Activated B cell treated with CpG ODN at 0.5 μM for 24 hours (primary cell): ENCODE results near the gene MYH9. TPM values are rescaled to one million over a fixed set of nuclear protein-coding genes. Genes with fewer than 3 reads are reported as not detected.
A peak's percentile ranks its signal among the peaks of the same experiment; 100 is the strongest.
"Not testable (repeated sequence)": the region's sequence is repeated elsewhere in the genome, so short reads cannot be mapped to it uniquely, and the experiment has no call there.

Experiments
- ATAC-seq: fragments of 200-7000 bp; cut with Tn5 transposase; one replicate; pipeline ENCODE4 v1.10.0; 2021; ENCODE audit warnings: low read depth, mild to moderate bottlenecking, moderate library complexity
- CTCF ChIA-PET: fragments of 350-600 bp; sonication (Branson Sonifier 250); formaldehyde crosslinking; loops from one replicate; lab custom pipeline; 2021; ENCODE audit warnings: antibody characterized with exemption; lab: Charles Lee
- POLR2A ChIA-PET: fragments of 350-600 bp; sonication (Branson Sonifier 250); formaldehyde crosslinking; loops from one replicate; lab custom pipeline; 2021; ENCODE audit warnings: antibody characterized with exemption; lab: Charles Lee
- DNase-seq: peaks from one replicate; pipeline ENCODE4 v3.0.0; 2022
- H3K27ac Mint-ChIP-seq: one replicate; pipeline ENCODE4 v1.8.0; 2020; ENCODE audit warnings: mixed read lengths
- H3K27me3 Mint-ChIP-seq: one replicate; pipeline ENCODE4 v1.8.0; 2021; ENCODE audit warnings: mixed read lengths
- H3K36me3 Mint-ChIP-seq: one replicate; pipeline ENCODE4 v1.8.0; 2021; ENCODE audit warnings: low read depth, mixed read lengths
- H3K4me1 Mint-ChIP-seq: one replicate; pipeline ENCODE4 v1.8.0; 2021; ENCODE audit warnings: mixed read lengths
- H3K4me3 Mint-ChIP-seq: one replicate; pipeline ENCODE4 v1.8.0; 2020; ENCODE audit warnings: mild to moderate bottlenecking, mixed read lengths
- H3K9me3 Mint-ChIP-seq: one replicate; pipeline ENCODE4 v1.8.0; 2020; ENCODE audit warnings: mixed read lengths
- CTCF ChIP-seq: fragments of 200-600 bp; IDR thresholded peaks from one replicate; pipeline ENCODE4 v1.8.0; 2022; ENCODE audit warnings: antibody characterized with exemption, mild to moderate bottlenecking
- intact Hi-C: fragments of 100-400 bp; cut with micrococcal nuclease; formaldehyde crosslinking; loops from one replicate; pipeline ENCODE4 v1.15.1; 2024
- total RNA-seq: library from RNA; stranded (reverse); gene quantifications from 2 replicates; pipeline ENCODE4 v1.2.3, GENCODE V29; 2022

MYH9 gene
- total RNA-seq, 1 donor from 2014 or later = 714 TPM

GRCh38 chr22:36258701-36259614 lies 128.8 kb downstream of the MYH9 start:
- ChIA-PET POLR2A (interaction anchor here (1.1 kb wide), 1 partner anchor 21 kb away, joined by 3 read pairs; no protein-coding TSS in a partner anchor), CTCF (no interaction called here)
- intact Hi-C loops = no loop called here
- no peaks in the 10 kb centered on the region for H3K9me3 Mint-ChIP-seq
- no peak for TF ChIP-seq CTCF
- no peak overlapping the region for H3K4me3 Mint-ChIP-seq
- peak; percentile 5 for ATAC-seq
- peaks cover 48% of the 10 kb centered on the region for H3K36me3 Mint-ChIP-seq
- H3K4me1 Mint-ChIP-seq = peaks cover 19% of the 10 kb centered on the region
- no peak for DNase-seq
- H3K27me3 Mint-ChIP-seq = no peaks in the 10 kb centered on the region
- H3K27ac Mint-ChIP-seq = no peak overlapping the region

- intact Hi-C loops = no loop called here
- no peak for TF ChIP-seq CTCF
- DNase-seq (no peak), ATAC-seq (no peak)
- Mint-ChIP-seq H3K36me3 (peaks cover 41% of the 10 kb centered on the region), H3K9me3 (no peaks in the 10 kb centered on the region), H3K27me3 (no peaks in the 10 kb centered on the region), H3K4me3 (no peak overlapping the region), H3K4me1 (peaks cover 27% of the 10 kb centered on the region), H3K27ac (no peak overlapping the region)
- ChIA-PET POLR2A (interaction anchor here (1.1 kb wide), 1 partner anchor 20 kb away, joined by 3 read pairs; no protein-coding TSS in a partner anchor), CTCF (no interaction called here)
These were observed 129.7 kb downstream of the MYH9 start for GRCh38 chr22:36257948-36258670.

GRCh38 chr22:36257308-36257707 lies 130.5 kb downstream of the MYH9 start:
- intact Hi-C loops = no loop called here
- Mint-ChIP-seq H3K36me3 (peaks cover 38% of the 10 kb centered on the region), H3K4me3 (no peak overlapping the region), H3K4me1 (peaks cover 34% of the 10 kb centered on the region), H3K27me3 (no peaks in the 10 kb centered on the region), H3K27ac (no peak overlapping the region), H3K9me3 (no peaks in the 10 kb centered on the region)
- TF ChIP-seq CTCF = no peak
- ATAC-seq (no peak), DNase-seq (no peak)
- CTCF ChIA-PET = no interaction called here
- POLR2A ChIA-PET = no interaction called here

GRCh38 chr22:36256478-36256877 lies 131.3 kb downstream of the MYH9 start:
- peaks cover 34% of the 10 kb centered on the region for H3K4me1 Mint-ChIP-seq
- no peaks in the 10 kb centered on the region for H3K9me3 Mint-ChIP-seq
- peaks cover 32% of the 10 kb centered on the region for H3K36me3 Mint-ChIP-seq
- DNase-seq = no peak
- POLR2A ChIA-PET = no interaction called here
- ATAC-seq = no peak
- CTCF ChIA-PET = no interaction called here
- TF ChIP-seq CTCF = no peak
- no peak overlapping the region for H3K4me3 Mint-ChIP-seq
- H3K27me3 Mint-ChIP-seq = no peaks in the 10 kb centered on the region
- H3K27ac Mint-ChIP-seq = no peak overlapping the region
- intact Hi-C loops = no loop called here

GRCh38 chr22:36255572-36255971 lies 132.2 kb downstream of the MYH9 start:
- CTCF ChIA-PET = interaction anchor here (1.4 kb wide), 1 partner anchor 16 kb away, joined by 3 read pairs; the partner anchor contains the start of gene APOL2
- peaks cover 28% of the 10 kb centered on the region for H3K36me3 Mint-ChIP-seq
- DNase-seq, ATAC-seq, H3K27ac Mint-ChIP-seq, H3K4me3 Mint-ChIP-seq, H3K27me3 Mint-ChIP-seq, POLR2A ChIA-PET, H3K9me3 Mint-ChIP-seq, intact Hi-C loops: not testable (repeated sequence)
- H3K4me1 Mint-ChIP-seq = peaks cover 36% of the 10 kb centered on the region
